HepG2 (cell line): ENCODE results near the gene PSMB11. TPM values are rescaled to one million over a fixed set of nuclear protein-coding genes. Genes with fewer than 3 reads are reported as not detected.
A peak's percentile ranks its signal among the peaks of the same experiment; 100 is the strongest.

Experiments
- BORCS8-MEF2B ChIP-seq: sonication (generic); formaldehyde crosslinking; IDR thresholded peaks from 2 replicates; pipeline ENCODE4 v1.8.0; 2022; ENCODE audit warnings: mild to moderate bottlenecking, missing genetic modification reagents
- FOXP1 ChIP-seq, 2 experiments: fragments of 450-650 bp in 1 of 2; IDR thresholded peaks; 2 replicates each; pipeline ENCODE4 v1.6.1; 2017 to 2018; ENCODE audit warnings: antibody characterized with exemption in 1 of 2
- HOMEZ ChIP-seq: IDR thresholded peaks from 2 replicates; pipeline ENCODE4 v1.6.1; 2016; ENCODE audit warnings: low read depth
- KMT2B ChIP-seq: IDR thresholded peaks from 2 replicates; pipeline ENCODE4 v1.6.1; 2016; ENCODE audit warnings: missing genetic modification reagents, missing compliant biosample characterization
- NCOA1 ChIP-seq: sonication (generic); formaldehyde crosslinking; IDR thresholded peaks from 2 replicates; pipeline ENCODE4 v1.9.0; 2021; ENCODE audit warnings: missing genetic modification reagents
- NFE2 ChIP-seq: sonication (generic); formaldehyde crosslinking; IDR thresholded peaks from 2 replicates; pipeline ENCODE4 v1.4.0; 2020; ENCODE audit warnings: missing genetic modification reagents
- PHF21A ChIP-seq: sonication (generic); formaldehyde crosslinking; IDR thresholded peaks from 2 replicates; pipeline ENCODE4 v1.5.0; 2020; ENCODE audit warnings: mild to moderate bottlenecking, missing genetic modification reagents
- SSRP1 ChIP-seq: IDR thresholded peaks from 2 replicates; pipeline ENCODE4 v1.6.1; 2016; ENCODE audit warnings: control low read depth
- ZBTB8A ChIP-seq: sonication (generic); formaldehyde crosslinking; IDR thresholded peaks from 2 replicates; pipeline ENCODE4 v1.4.0; 2020; ENCODE audit warnings: mild to moderate bottlenecking, low read depth, missing genetic modification reagents, borderline replicate concordance
- ZEB1 ChIP-seq: IDR thresholded peaks from 2 replicates; pipeline ENCODE4 v1.6.1; 2012; ENCODE audit warnings: mild to moderate bottlenecking, low read depth, inconsistent platforms; ENCODE audit not compliant: insufficient replicate concordance
- ZNF354B ChIP-seq: sonication (generic); formaldehyde crosslinking; IDR thresholded peaks from 2 replicates; pipeline ENCODE4 v1.8.0; 2022; ENCODE audit warnings: mild to moderate bottlenecking, missing genetic modification reagents
- ZNF570 ChIP-seq: sonication (generic); formaldehyde crosslinking; IDR thresholded peaks from 2 replicates; pipeline ENCODE4 v1.4.0; 2020; ENCODE audit warnings: mild to moderate bottlenecking, missing genetic modification reagents, borderline replicate concordance
- ZNF709 ChIP-seq: sonication (generic); formaldehyde crosslinking; IDR thresholded peaks from 2 replicates; pipeline ENCODE4 v1.5.0; 2020; ENCODE audit warnings: mild to moderate bottlenecking, missing genetic modification reagents
- ZNF772 ChIP-seq: sonication (generic); formaldehyde crosslinking; IDR thresholded peaks from 2 replicates; pipeline ENCODE4 v1.5.0; 2020; ENCODE audit warnings: mild to moderate bottlenecking, missing genetic modification reagents
- polyA plus RNA-seq, 8 experiments: library from polyadenylated mRNA; depleted of rRNA in 3 of 8; stranded (reverse) in 7 of 8; unstranded in 1 of 8; fragments of >200 nt; fragmentation: Illumina TruSeq in 4 of 8; extraction: Trizol in 4 of 8; gene quantifications; 2 replicates each; pipeline versions ENCODE4 v1.2.1 to v1.2.3, GENCODE V29; 2011 to 2016; ENCODE audit warnings: low read depth in 4 of 8, missing spikeins in 1 of 8, mixed read lengths in 1 of 8; ENCODE audit not compliant: insufficient read depth in 1 of 8
- total RNA-seq, 5 experiments: library from RNA; depleted of rRNA; stranded (reverse); fragments of >200 nt; fragmentation: Illumina TruSeq; extraction: Trizol; gene quantifications; 2 replicates each; pipeline ENCODE4 v1.2.3, GENCODE V29; 2016; ENCODE audit warnings: low read depth in 1 of 5
- TF ChIP-seq, protein P1 (sequence below), 2 experiments: IDR thresholded peaks; 2 replicates each; pipeline ENCODE4 v1.6.1; 2011 to 2012; ENCODE audit warnings: low read length in 2 of 2, borderline replicate concordance in 1 of 2, low read depth in 1 of 2, mild to moderate bottlenecking in 1 of 2, moderate library complexity in 1 of 2
- TF ChIP-seq, protein P2 (sequence below): IDR thresholded peaks from 2 replicates; pipeline ENCODE4 v1.6.1; 2016; ENCODE audit warnings: low read depth, borderline replicate concordance
- TF ChIP-seq, protein P3 (sequence below): sonication (generic); formaldehyde crosslinking; IDR thresholded peaks from 2 replicates; pipeline ENCODE4 v1.4.0; 2020; ENCODE audit warnings: missing genetic modification reagents

Gene PSMB11
- total and polyA plus RNA-seq, 2 of the 13 experiments (the other 11 are each of a cell fraction or from before 2014, with no cell fraction given) = not detected

GRCh38 chr14:23009939-23010726 lies 31.9 kb upstream of the PSMB11 start, which contains the start of gene C14orf93 (continued):
- TF ChIP-seq KMT2B (peak; percentile 55), ZNF772 (CRISPR knock-in tag) (peak; percentile 67), SSRP1 (no peak), ZEB1 (no peak), ZNF354B (CRISPR knock-in tag) (no peak; the same call in 1 of the 2 replicates), BORCS8-MEF2B (CRISPR knock-in tag) (peak; percentile 79), PHF21A (no peak), FOXP1 (IDR thresholded peaks at IDR 0.05) (no peak), FOXP1 (CRISPR knock-in tag; IDR thresholded peaks at IDR 0.05) (0 out of 2 replicates have a peak, but pooled peaks have one; percentile 12), ZNF570 (CRISPR knock-in tag) (no peak), NCOA1 (CRISPR knock-in tag) (peak; percentile 88; the same call in 1 of the 2 replicates), ZBTB8A (CRISPR knock-in tag) (0 out of 2 replicates have a peak, but pooled peaks have one; percentile 14), ZNF709 (CRISPR knock-in tag) (peak; percentile 69; the same call in 1 of the 2 replicates), HOMEZ (CRISPR knock-in tag) (no peak; the same call in 1 of the 2 replicates), NFE2 (CRISPR knock-in tag) (no peak)
- TF ChIP-seq, protein P1, sequence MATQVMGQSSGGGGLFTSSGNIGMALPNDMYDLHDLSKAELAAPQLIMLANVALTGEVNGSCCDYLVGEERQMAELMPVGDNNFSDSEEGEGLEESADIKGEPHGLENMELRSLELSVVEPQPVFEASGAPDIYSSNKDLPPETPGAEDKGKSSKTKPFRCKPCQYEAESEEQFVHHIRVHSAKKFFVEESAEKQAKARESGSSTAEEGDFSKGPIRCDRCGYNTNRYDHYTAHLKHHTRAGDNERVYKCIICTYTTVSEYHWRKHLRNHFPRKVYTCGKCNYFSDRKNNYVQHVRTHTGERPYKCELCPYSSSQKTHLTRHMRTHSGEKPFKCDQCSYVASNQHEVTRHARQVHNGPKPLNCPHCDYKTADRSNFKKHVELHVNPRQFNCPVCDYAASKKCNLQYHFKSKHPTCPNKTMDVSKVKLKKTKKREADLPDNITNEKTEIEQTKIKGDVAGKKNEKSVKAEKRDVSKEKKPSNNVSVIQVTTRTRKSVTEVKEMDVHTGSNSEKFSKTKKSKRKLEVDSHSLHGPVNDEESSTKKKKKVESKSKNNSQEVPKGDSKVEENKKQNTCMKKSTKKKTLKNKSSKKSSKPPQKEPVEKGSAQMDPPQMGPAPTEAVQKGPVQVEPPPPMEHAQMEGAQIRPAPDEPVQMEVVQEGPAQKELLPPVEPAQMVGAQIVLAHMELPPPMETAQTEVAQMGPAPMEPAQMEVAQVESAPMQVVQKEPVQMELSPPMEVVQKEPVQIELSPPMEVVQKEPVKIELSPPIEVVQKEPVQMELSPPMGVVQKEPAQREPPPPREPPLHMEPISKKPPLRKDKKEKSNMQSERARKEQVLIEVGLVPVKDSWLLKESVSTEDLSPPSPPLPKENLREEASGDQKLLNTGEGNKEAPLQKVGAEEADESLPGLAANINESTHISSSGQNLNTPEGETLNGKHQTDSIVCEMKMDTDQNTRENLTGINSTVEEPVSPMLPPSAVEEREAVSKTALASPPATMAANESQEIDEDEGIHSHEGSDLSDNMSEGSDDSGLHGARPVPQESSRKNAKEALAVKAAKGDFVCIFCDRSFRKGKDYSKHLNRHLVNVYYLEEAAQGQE (IDR thresholded peaks at IDR 0.05; ENCODE audit: borderline replicate concordance in 1 of 2, low read depth in 1 of 2, low read length in 2 of 2) = peak in 1 of 2 experiments; percentile 72; a peak in 2 of 4 replicates
- TF ChIP-seq, protein P2, sequence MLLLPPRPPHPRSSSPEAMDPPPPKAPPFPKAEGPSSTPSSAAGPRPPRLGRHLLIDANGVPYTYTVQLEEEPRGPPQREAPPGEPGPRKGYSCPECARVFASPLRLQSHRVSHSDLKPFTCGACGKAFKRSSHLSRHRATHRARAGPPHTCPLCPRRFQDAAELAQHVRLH (CRISPR knock-in tag) = peak; percentile 44; the same call in 1 of the 2 replicates
- TF ChIP-seq, protein P3, sequence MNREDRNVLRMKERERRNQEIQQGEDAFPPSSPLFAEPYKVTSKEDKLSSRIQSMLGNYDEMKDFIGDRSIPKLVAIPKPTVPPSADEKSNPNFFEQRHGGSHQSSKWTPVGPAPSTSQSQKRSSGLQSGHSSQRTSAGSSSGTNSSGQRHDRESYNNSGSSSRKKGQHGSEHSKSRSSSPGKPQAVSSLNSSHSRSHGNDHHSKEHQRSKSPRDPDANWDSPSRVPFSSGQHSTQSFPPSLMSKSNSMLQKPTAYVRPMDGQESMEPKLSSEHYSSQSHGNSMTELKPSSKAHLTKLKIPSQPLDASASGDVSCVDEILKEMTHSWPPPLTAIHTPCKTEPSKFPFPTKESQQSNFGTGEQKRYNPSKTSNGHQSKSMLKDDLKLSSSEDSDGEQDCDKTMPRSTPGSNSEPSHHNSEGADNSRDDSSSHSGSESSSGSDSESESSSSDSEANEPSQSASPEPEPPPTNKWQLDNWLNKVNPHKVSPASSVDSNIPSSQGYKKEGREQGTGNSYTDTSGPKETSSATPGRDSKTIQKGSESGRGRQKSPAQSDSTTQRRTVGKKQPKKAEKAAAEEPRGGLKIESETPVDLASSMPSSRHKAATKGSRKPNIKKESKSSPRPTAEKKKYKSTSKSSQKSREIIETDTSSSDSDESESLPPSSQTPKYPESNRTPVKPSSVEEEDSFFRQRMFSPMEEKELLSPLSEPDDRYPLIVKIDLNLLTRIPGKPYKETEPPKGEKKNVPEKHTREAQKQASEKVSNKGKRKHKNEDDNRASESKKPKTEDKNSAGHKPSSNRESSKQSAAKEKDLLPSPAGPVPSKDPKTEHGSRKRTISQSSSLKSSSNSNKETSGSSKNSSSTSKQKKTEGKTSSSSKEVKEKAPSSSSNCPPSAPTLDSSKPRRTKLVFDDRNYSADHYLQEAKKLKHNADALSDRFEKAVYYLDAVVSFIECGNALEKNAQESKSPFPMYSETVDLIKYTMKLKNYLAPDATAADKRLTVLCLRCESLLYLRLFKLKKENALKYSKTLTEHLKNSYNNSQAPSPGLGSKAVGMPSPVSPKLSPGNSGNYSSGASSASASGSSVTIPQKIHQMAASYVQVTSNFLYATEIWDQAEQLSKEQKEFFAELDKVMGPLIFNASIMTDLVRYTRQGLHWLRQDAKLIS (CRISPR knock-in tag) = no peak
